AG09319 (cell line): ENCODE results near the gene C22orf15.

Source experiments
- DNase-seq: peaks from one replicate; pipeline ENCODE4 v3.0.0-alpha.2; 2010; ENCODE audit warnings: low read depth; ENCODE audit errors: extremely low read depth
- TF ChIP-seq, protein P1 (sequence below): IDR thresholded peaks from 2 replicates; pipeline ENCODE4 v1.5.1; 2011; ENCODE audit warnings: low read depth, mild to moderate bottlenecking, inconsistent platforms, low read length, moderate library complexity

The C22orf15 gene

DNA sequence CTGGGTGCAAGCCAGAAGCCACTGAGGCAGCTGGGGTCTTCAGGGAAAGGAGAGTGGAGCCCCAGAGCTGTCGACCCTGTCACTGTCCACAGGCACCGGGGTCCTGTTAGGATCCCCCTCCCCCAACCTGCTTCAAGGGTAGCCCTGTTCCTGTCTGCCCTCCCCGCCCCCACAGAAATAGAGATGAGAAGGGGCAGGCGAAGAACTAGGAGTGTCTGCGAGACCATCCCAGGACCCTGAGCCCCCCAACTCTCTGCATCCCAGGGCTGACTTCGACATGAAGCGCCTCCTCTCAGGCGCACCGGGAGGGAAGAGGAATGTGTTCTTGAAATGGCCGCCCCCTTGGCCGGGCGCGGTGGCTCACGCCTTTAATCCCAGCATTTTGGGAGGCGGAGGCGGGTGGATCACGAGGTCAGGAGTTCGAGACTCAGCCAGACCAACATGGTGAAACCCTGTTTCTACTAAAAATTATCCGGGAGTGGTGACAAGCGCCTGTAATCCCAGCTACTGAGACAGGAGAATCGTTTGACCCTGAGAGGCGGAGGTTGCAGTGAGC is 11.3 kb upstream of the C22orf15 start:
- no peak for DNase-seq
- TF ChIP-seq, protein P1, sequence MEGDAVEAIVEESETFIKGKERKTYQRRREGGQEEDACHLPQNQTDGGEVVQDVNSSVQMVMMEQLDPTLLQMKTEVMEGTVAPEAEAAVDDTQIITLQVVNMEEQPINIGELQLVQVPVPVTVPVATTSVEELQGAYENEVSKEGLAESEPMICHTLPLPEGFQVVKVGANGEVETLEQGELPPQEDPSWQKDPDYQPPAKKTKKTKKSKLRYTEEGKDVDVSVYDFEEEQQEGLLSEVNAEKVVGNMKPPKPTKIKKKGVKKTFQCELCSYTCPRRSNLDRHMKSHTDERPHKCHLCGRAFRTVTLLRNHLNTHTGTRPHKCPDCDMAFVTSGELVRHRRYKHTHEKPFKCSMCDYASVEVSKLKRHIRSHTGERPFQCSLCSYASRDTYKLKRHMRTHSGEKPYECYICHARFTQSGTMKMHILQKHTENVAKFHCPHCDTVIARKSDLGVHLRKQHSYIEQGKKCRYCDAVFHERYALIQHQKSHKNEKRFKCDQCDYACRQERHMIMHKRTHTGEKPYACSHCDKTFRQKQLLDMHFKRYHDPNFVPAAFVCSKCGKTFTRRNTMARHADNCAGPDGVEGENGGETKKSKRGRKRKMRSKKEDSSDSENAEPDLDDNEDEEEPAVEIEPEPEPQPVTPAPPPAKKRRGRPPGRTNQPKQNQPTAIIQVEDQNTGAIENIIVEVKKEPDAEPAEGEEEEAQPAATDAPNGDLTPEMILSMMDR = no peak

DNA sequence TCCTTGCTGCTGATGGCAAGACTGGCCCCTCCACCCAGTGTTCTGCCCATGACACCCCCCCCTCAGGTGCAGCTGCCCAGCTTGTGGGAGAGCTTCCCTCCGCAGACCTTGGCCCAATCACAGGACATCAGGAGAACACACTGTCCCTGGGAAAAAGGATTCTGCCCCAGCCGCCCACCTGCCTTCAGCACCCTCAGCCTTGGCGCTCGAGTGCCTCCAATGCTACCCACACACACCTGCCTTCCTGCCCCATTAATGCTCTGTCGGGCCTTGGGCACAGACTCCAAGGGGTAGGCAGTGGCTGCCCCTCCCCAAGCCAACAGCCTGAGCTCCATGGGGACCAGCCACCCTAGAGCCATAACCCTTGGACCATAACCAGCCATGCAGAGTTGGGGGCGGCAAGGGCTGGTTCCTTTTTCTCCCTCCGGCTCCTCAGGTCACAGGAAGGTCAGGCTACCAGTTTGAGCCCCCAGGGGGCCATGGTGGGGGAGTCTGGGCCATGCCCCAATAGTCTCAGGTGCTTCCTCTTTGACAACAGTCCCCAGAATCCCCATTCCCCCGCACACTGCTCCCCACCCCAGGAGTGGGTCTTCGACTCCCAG is 10.6 kb upstream of the C22orf15 start:
- DNase-seq = no peak
- TF ChIP-seq, protein P1 = no peak

DNA sequence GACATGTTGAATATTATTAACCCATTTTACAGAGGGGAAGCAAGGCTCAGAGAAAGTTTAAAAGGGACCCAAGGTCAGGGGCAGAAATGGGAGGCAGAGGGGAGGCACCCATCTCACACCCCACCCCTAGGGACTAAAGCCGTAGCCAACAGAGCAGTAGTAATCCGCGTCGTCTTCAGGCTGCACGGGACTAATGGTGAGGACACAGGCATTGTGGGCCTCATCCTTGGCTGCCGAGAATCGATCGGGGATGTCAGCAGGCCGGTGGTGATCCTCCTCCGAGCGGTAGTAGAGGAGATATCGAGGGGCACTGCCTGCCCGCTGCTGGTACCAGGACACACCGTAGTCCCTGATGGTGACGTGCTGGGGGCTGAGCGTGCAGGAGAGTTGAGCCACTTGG is 10.0 kb upstream of the C22orf15 start:
- DNase-seq = no peak
- TF ChIP-seq, protein P1 = no peak

DNA sequence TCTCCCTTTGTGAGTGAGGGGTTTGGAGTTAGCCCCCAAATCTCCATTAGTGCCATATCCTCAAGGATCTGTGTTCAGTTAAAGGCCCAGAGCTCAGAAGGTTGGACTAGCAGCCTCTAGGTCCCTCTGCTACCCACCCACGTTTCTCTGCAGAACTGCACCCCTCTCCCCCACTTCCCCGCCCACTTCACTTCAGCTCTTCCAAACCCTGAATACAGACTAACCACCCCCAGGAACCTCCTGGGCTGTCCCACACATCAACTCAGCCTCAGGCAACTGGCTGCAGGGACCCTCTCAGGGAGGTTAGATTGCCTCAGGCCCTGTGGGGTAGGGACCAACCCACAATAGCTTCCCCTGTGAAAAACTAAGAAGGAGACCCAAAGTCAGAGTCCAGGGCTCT is 9.4 kb upstream of the C22orf15 start:
- no peak for DNase-seq
- TF ChIP-seq, protein P1 = no peak

DNA sequence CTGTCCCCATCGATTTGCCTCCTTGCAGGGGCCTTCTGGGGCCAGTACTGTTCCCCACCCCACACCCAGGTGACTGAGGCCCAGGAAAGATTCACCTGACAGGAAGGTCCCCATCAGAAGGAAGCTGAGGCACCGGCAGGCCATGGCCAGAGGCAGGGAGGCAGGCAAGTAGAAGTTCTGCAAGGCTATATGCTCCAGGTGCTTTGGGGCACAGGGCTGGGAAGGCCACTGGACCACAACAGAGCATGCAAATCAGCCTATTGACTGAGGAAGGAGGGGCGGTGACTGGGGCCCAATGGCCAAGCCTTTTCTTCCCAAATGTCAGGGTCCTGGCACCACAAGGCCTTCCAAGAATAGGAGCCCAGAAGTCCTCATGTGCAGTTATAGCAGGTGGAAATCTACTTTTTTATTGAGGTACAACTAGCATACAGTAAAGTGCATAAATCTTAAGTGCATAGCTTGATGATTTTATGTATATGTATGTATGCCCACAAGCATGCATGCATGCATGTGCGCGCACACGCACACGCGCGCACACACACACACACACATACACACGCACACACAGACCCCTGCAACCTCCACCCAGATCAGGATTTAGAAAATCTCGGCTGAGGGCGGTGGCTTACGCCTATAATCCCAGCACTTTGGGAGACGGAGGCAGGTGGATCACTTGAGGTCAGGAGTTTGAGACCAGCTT is 8.4 kb upstream of the C22orf15 start, which contains the start of gene VPREB3:
VPREB3 (minus strand) TSS at position 206 of the 700 bp plus-strand sequence; CDS start at position 144, 62 bp downstream.
- no peak for DNase-seq
- TF ChIP-seq, protein P1 = no peak

DNA sequence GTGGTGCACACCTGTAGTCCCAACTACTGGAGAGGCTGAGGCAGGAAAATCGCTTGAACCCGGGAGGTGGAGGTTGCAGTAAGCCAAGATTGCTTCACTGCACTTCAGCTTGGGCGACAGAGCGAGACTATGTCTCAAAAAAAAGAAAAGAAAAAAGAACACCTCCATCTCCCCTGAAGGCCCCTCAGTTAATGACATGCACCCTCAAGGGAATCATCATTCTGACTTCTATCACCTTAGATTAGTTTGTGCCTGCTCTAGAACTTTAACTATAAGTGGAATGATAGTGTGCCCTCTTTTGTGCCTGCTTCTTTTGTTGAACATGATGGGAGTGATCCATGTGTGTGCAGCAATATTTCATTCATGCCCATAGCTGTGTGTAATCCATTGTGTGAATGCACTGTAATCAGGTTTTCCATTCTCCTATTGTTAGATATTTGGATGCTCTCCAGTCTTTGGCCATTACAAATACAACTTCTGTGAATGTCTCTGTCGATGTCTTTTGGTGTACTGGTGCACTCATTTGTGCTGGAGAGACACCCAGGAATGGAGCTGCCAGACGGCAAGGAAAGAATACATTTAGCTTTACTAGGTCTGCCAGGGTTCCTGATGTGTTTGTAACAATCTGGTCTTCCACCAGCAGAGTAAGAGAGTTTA is 7.7 kb upstream of the C22orf15 start:
- TF ChIP-seq, protein P1 = no peak
- no peak for DNase-seq

DNA sequence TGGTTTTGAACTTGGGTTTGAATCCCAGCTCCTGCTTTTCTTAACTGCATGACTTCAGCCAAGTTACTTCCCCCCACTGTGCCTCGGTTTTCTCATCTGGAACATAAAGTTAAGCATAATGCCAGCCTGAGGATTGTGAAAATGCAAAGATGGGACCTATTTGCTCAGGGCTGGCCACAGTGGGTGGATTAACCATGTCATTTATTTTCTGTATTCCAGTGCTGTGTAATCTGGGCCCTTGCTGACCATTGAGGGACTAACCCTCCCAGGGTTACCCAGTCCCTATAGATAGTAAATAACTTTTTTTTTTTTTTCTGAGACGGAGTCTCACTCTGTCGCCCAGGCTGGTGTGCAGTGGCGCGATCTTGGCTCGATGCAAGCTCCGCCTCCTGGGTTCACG is 7.1 kb upstream of the C22orf15 start:
- TF ChIP-seq, protein P1 = no peak
- no peak for DNase-seq
